GM12874 (cell line): ENCODE measurements around the gene OLFML2B.

Experiments
- CTCF ChIP-seq: IDR thresholded peaks from 2 replicates; pipeline ENCODE4 v1.5.1; 2011; ENCODE audit warnings: low read depth, mild to moderate bottlenecking, control low read depth, low read length, moderate library complexity; ENCODE audit not compliant: insufficient read depth

The OLFML2B gene

GRCh38 chr1:162042361-162042760, 18.7 kb upstream of the OLFML2B start:
- TF ChIP-seq CTCF: no peak

GRCh38 chr1:162040657-162041056, 17.0 kb upstream of the OLFML2B start:
- peak; percentile 40; the same call in 1 of the 2 replicates for TF ChIP-seq CTCF

- TF ChIP-seq CTCF: no peak
Measured at GRCh38 chr1:162040001-162040400, 16.3 kb upstream of the OLFML2B start.

GRCh38 chr1:162038624-162039023, 15.0 kb upstream of the OLFML2B start:
- TF ChIP-seq CTCF: no peak

- no peak for TF ChIP-seq CTCF
Measured at GRCh38 chr1:162036163-162036562, 12.5 kb upstream of the OLFML2B start.

GRCh38 chr1:162035241-162035640, 11.6 kb upstream of the OLFML2B start:
- TF ChIP-seq CTCF: no peak

GRCh38 chr1:162033428-162033827, 9.8 kb upstream of the OLFML2B start:
- TF ChIP-seq CTCF: no peak

GRCh38 chr1:162030759-162031280, 7.2 kb upstream of the OLFML2B start:
- no peak for TF ChIP-seq CTCF
